A172 (cell line): ENCODE measurements around the gene RPS4Y2. TPM values are rescaled to one million over a fixed set of nuclear protein-coding genes. Genes with fewer than 3 reads are reported as not detected.

Experiments
- total RNA-seq: library from RNA; depleted of rRNA; stranded (reverse); fragments of >200 nt; shearing (Covaris generic); gene quantifications from 2 replicates; pipeline ENCODE4 v1.2.3, GENCODE V29; 2014; rRNA removed

RPS4Y2 gene
- total RNA-seq, 1 experiment from 2014 or later: not detected

Other genes with a start within 250 kb of the RPS4Y2 start
- gene EIF1AY, start 180.3 kb upstream of the RPS4Y2 start, total RNA-seq: 64.4 and 68.8 TPM in 2 replicates